K562 (cell line): ENCODE results near the gene SAPCD1. TPM values are rescaled to one million over a fixed set of nuclear protein-coding genes. Genes with fewer than 3 reads are reported as not detected.

ENCODE experiments used
- ASH1L ChIP-seq: fragments of 450-650 bp; IDR thresholded peaks from 2 replicates; pipeline ENCODE4 v1.6.1; 2018; ENCODE audit warnings: borderline replicate concordance, mild to moderate bottlenecking, low read depth; ENCODE audit not compliant: partially characterized antibody
- BCOR ChIP-seq: fragments of 450-650 bp; IDR thresholded peaks from 2 replicates; pipeline ENCODE4 v1.6.1; 2016
- CCNT2 ChIP-seq: IDR thresholded peaks from 2 replicates; pipeline ENCODE4 v1.6.1; 2011; ENCODE audit warnings: borderline replicate concordance, low read depth, mild to moderate bottlenecking, moderate library complexity, mixed read lengths, low read length; ENCODE audit not compliant: insufficient read length; ENCODE audit errors: extremely low read depth
- CEBPB ChIP-seq: fragments of 450-650 bp; IDR thresholded peaks from 2 replicates; pipeline ENCODE4 v1.6.1; 2016; ENCODE audit warnings: missing genetic modification characterization, missing compliant biosample characterization
- COPS2 ChIP-seq: fragments of 450-650 bp; conservative IDR thresholded peaks from 2 replicates; pipeline ENCODE4 v1.6.1; 2016; ENCODE audit warnings: mild to moderate bottlenecking, moderate library complexity
- HDAC6 ChIP-seq: IDR thresholded peaks from 2 replicates; pipeline ENCODE4 v1.6.1; 2012; ENCODE audit warnings: low read depth, mild to moderate bottlenecking, control low read depth, inconsistent platforms, low read length, moderate library complexity
- NFYB ChIP-seq: IDR thresholded peaks from 2 replicates; pipeline ENCODE4 v1.6.1; 2011; ENCODE audit warnings: mild to moderate bottlenecking, moderate library complexity; ENCODE audit not compliant: insufficient read length; ENCODE audit errors: extremely low read depth
- NR1H2 ChIP-seq: sonication (generic); formaldehyde crosslinking; IDR thresholded peaks from 2 replicates; pipeline ENCODE4 v1.4.0; 2020; ENCODE audit warnings: mild to moderate bottlenecking, missing genetic modification reagents
- PML ChIP-seq: IDR thresholded peaks from 2 replicates; pipeline ENCODE4 v1.6.1; 2012; ENCODE audit warnings: low read length, inconsistent platforms
- SRF ChIP-seq, 2 experiments: fragments of 250-450, 450-650 bp in 1 of 2; sonication (Bioruptor Pico) in 1 of 2; sonication (generic) in 1 of 2; formaldehyde crosslinking; IDR thresholded peaks; 2 replicates each; pipeline versions ENCODE4 v1.5.0 to v1.5.1; 2020 to 2022; ENCODE audit warnings: mild to moderate bottlenecking in 1 of 2, missing genetic modification reagents in 1 of 2
- TAL1 ChIP-seq: fragments of 450-650 bp; IDR thresholded peaks from 2 replicates; pipeline ENCODE4 v1.6.1; 2016; ENCODE audit warnings: mild to moderate bottlenecking
- ZBTB8A ChIP-seq: fragments of 450-650 bp; IDR thresholded peaks from 2 replicates; pipeline ENCODE4 v1.6.1; 2018; ENCODE audit warnings: mild to moderate bottlenecking, moderate library complexity; ENCODE audit not compliant: partially characterized antibody
- ZNF224 ChIP-seq: sonication (generic); formaldehyde crosslinking; IDR thresholded peaks from 2 replicates; pipeline ENCODE4 v1.8.0; 2022; ENCODE audit warnings: mild to moderate bottlenecking, missing genetic modification reagents
- ZNF253 ChIP-seq: fragments of 250-450 bp; sonication (Bioruptor Pico); conservative IDR thresholded peaks from 2 replicates; pipeline ENCODE4 v1.6.1; 2021; ENCODE audit warnings: mild to moderate bottlenecking
- ZNF583 ChIP-seq: fragments of 250-450 bp; sonication (Bioruptor Pico); IDR thresholded peaks from 2 replicates; pipeline ENCODE4 v1.4.0; 2020
- polyA plus RNA-seq, 8 experiments: library from polyadenylated mRNA; depleted of rRNA in 4 of 8; stranded (reverse) in 5 of 8; unstranded in 3 of 8; fragments of >200 nt; fragmentation: Nextera tagmentation in 2 of 8; fragmentation: Illumina TruSeq in 1 of 8; extraction: Ambion mirVana in 2 of 8; extraction: Trizol in 1 of 8; gene quantifications; 2 replicates each; pipeline versions ENCODE4 v1.2.1 to v1.2.3, GENCODE V29; 2011 to 2014; ENCODE audit warnings: inconsistent platforms in 1 of 8, missing spikeins in 1 of 8
- total RNA-seq, 7 experiments: library from RNA; depleted of rRNA in 6 of 7; stranded (reverse); fragments of >200 nt in 6 of 7; fragmentation: Illumina TruSeq in 2 of 7; extraction: Trizol in 2 of 7; gene quantifications; 2 replicates each; pipeline versions ENCODE4 v1.2.1 to v1.2.3, GENCODE V29; 2011 to 2021; ENCODE audit warnings: low replicate concordance in 1 of 7
- TF ChIP-seq, protein P1 (sequence below): fragments of 250-450 bp; sonication (Bioruptor Pico); IDR thresholded peaks from 2 replicates; pipeline ENCODE4 v1.4.0; 2020
- TF ChIP-seq, protein P2 (sequence below), 2 experiments: fragments of 450-650 bp; IDR thresholded peaks; 2 replicates each; pipeline ENCODE4 v1.6.1; 2016
- TF ChIP-seq, protein P3 (sequence below): sonication (generic); formaldehyde crosslinking; IDR thresholded peaks from 2 replicates; pipeline ENCODE4 v1.8.0; 2022; ENCODE audit warnings: missing genetic modification reagents, mild to moderate bottlenecking, moderate library complexity, borderline replicate concordance
- TF ChIP-seq, protein P4 (sequence below): fragments of 250-450 bp; sonication (Bioruptor Pico); IDR thresholded peaks from 2 replicates; pipeline ENCODE4 v1.5.0; 2021

SAPCD1 gene
- total and polyA plus RNA-seq, 9 of the 15 experiments (the other 6 are each of a cell fraction or from before 2014, with no cell fraction given), result 2.6 to 30.2 (median 7.4) TPM

DNA sequence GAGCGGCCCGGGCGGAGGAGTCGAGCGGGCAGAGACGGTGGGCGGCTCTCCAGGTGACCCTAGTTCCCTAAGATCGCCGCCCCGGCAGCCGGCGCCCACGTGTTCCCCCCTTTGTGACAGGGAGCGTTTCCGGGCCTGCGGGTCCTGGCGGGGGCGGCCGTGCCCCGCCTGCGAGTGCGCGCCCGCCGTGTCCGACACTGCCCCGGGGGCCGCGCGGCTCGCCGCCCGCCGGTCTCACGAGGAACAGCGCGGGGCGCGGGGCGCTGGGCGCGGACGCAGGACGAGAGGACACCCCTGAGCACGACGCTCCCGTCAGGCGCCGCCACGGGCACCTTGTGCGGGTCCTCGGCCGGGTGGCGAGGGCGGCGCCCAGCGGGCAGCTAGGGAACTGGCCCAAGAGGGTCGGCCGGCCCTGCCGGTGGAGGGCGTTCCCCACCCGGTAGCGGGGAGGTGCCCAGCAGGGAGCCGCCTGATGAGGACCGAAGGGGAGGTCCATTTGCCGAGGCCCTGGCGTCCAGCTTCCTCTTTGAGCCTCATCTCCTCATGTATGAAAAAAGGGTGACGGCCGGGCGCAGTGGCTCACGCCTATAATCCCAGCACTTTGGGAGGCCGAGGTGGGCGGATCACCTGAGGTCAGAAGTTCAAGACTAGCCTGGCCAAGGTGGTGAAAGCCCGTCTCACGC is 33.3 kb downstream of the SAPCD1 start, which contains the start of gene VARS1 (continued):
- TF ChIP-seq, protein P1, sequence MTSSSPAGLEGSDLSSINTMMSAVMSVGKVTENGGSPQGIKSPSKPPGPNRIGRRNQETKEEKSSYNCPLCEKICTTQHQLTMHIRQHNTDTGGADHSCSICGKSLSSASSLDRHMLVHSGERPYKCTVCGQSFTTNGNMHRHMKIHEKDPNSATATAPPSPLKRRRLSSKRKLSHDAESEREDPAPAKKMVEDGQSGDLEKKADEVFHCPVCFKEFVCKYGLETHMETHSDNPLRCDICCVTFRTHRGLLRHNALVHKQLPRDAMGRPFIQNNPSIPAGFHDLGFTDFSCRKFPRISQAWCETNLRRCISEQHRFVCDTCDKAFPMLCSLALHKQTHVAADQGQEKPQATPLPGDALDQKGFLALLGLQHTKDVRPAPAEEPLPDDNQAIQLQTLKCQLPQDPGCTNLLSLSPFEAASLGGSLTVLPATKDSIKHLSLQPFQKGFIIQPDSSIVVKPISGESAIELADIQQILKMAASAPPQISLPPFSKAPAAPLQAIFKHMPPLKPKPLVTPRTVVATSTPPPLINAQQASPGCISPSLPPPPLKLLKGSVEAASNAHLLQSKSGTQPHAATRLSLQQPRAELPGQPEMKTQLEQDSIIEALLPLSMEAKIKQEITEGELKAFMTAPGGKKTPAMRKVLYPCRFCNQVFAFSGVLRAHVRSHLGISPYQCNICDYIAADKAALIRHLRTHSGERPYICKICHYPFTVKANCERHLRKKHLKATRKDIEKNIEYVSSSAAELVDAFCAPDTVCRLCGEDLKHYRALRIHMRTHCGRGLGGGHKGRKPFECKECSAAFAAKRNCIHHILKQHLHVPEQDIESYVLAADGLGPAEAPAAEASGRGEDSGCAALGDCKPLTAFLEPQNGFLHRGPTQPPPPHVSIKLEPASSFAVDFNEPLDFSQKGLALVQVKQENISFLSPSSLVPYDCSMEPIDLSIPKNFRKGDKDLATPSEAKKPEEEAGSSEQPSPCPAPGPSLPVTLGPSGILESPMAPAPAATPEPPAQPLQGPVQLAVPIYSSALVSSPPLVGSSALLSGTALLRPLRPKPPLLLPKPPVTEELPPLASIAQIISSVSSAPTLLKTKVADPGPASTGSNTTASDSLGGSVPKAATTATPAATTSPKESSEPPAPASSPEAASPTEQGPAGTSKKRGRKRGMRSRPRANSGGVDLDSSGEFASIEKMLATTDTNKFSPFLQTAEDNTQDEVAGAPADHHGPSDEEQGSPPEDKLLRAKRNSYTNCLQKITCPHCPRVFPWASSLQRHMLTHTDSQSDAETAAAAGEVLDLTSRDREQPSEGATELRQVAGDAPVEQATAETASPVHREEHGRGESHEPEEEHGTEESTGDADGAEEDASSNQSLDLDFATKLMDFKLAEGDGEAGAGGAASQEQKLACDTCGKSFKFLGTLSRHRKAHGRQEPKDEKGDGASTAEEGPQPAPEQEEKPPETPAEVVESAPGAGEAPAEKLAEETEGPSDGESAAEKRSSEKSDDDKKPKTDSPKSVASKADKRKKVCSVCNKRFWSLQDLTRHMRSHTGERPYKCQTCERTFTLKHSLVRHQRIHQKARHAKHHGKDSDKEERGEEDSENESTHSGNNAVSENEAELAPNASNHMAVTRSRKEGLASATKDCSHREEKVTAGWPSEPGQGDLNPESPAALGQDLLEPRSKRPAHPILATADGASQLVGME (CRISPR knock-in tag), result peak; percentile 94
- TF ChIP-seq ZNF253 (CRISPR knock-in tag), result no peak
- TF ChIP-seq HDAC6, result no peak
- TF ChIP-seq COPS2, result no peak
- TF ChIP-seq CCNT2, result peak; percentile 98
- TF ChIP-seq, protein P2, sequence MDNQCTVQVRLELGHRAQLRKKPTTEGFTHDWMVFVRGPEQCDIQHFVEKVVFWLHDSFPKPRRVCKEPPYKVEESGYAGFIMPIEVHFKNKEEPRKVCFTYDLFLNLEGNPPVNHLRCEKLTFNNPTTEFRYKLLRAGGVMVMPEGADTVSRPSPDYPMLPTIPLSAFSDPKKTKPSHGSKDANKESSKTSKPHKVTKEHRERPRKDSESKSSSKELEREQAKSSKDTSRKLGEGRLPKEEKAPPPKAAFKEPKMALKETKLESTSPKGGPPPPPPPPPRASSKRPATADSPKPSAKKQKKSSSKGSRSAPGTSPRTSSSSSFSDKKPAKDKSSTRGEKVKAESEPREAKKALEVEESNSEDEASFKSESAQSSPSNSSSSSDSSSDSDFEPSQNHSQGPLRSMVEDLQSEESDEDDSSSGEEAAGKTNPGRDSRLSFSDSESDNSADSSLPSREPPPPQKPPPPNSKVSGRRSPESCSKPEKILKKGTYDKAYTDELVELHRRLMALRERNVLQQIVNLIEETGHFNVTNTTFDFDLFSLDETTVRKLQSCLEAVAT (IDR thresholded peaks at IDR 0.05), result peak; percentile 72 to 80
- TF ChIP-seq, protein P3, sequence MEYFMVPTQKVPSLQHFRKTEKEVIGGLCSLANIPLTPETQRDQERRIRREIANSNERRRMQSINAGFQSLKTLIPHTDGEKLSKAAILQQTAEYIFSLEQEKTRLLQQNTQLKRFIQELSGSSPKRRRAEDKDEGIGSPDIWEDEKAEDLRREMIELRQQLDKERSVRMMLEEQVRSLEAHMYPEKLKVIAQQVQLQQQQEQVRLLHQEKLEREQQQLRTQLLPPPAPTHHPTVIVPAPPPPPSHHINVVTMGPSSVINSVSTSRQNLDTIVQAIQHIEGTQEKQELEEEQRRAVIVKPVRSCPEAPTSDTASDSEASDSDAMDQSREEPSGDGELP, result peak; percentile 92
- TF ChIP-seq, protein P4, sequence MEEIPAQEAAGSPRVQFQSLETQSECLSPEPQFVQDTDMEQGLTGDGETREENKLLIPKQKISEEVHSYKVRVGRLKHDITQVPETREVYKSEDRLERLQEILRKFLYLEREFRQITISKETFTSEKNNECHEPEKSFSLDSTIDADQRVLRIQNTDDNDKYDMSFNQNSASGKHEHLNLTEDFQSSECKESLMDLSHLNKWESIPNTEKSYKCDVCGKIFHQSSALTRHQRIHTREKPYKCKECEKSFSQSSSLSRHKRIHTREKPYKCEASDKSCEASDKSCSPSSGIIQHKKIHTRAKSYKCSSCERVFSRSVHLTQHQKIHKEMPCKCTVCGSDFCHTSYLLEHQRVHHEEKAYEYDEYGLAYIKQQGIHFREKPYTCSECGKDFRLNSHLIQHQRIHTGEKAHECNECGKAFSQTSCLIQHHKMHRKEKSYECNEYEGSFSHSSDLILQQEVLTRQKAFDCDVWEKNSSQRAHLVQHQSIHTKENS (CRISPR knock-in tag), result no peak
- TF ChIP-seq ASH1L, result no peak
- TF ChIP-seq PML, result peak; percentile 20
- TF ChIP-seq ZNF224 (CRISPR knock-in tag), result no peak
- TF ChIP-seq TAL1, result no peak
- TF ChIP-seq NFYB, result peak; percentile 1
- TF ChIP-seq ZBTB8A, result no peak
- peak; percentile 94 for TF ChIP-seq ZNF583 (CRISPR knock-in tag)
- peak; percentile 89; the same call in 1 of the 2 replicates for TF ChIP-seq BCOR
- TF ChIP-seq NR1H2 (CRISPR knock-in tag), result peak; percentile 96
- TF ChIP-seq CEBPB (tag), result no peak
- TF ChIP-seq SRF (CRISPR knock-in tag; IDR thresholded peaks at IDR 0.05), result peak in 1 of 2 experiments; percentile 84; a peak in 2 of 4 replicates
